Measurements from ENCODE around the gene SLA2.

The SLA2 gene

DNA sequence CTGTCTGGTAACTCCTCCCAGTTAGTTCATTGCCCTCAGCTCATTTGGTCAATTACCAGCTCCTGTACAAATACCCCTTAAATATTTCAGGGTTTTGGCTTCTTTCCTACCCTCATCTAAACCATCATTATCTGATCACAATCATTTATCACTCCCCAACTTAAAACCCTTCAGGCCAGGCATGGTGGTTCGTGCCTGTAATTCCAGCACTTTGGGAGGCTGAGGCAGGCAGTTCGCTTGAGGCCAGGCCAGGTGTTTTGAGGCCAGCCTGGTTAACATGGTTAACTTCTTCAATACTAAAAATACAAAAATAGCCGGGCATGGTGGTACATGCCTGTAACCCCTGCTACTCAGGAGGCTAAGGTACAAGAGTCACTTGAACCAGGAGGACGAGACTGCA is 63.2 kb downstream of the SLA2 start:
- no peak for DNase-seq (ENCODE audit: insufficient read length, low spot score)
- no peak for TF ChIP-seq POLR2A (IDR thresholded peaks at IDR 0.05; ENCODE audit: low read depth, low read length)
- TF ChIP-seq POLR2AphosphoS5 (IDR thresholded peaks at IDR 0.05; ENCODE audit: low read depth, low read length): no peak
- TF ChIP-seq POU2F2 (IDR thresholded peaks at IDR 0.05; ENCODE audit: low read depth, low read length): no peak
- no peak for TF ChIP-seq TAF1 (IDR thresholded peaks at IDR 0.05; ENCODE audit: low read depth, low read length)
- TF ChIP-seq PAX5 (IDR thresholded peaks at IDR 0.05; ENCODE audit: insufficient read depth, low read length, severe bottlenecking): no peak
- TF ChIP-seq SPI1 (IDR thresholded peaks at IDR 0.05; ENCODE audit: low read depth, low read length): no peak

GRCh38 chr20:36582322-36582721 is 63.7 kb downstream of the SLA2 start:
- no peak for TF ChIP-seq SPI1 (IDR thresholded peaks at IDR 0.05; ENCODE audit: low read depth, low read length)
- no peak for TF ChIP-seq PAX5 (IDR thresholded peaks at IDR 0.05; ENCODE audit: insufficient read depth, low read length, severe bottlenecking)
- peak; percentile 51; the same call in 1 of the 2 replicates for TF ChIP-seq POLR2AphosphoS5 (IDR thresholded peaks at IDR 0.05; ENCODE audit: low read depth, low read length)
- 0 out of 2 replicates have a peak, but pooled peaks have one; percentile 30 for TF ChIP-seq POLR2A (IDR thresholded peaks at IDR 0.05; ENCODE audit: low read depth, low read length)
- no peak for TF ChIP-seq POU2F2 (IDR thresholded peaks at IDR 0.05; ENCODE audit: low read depth, low read length)
- TF ChIP-seq TAF1 (IDR thresholded peaks at IDR 0.05; ENCODE audit: low read depth, low read length): no peak
- no peak for FAIRE-seq
- no peak for DNase-seq (ENCODE audit: insufficient read length, low spot score)

More for the DNA sequence above, 63.2 kb downstream of the SLA2 start:
- FAIRE-seq: no peak

GRCh38 chr20:36579996-36580545 is 65.9 kb downstream of the SLA2 start:
- TF ChIP-seq POLR2A (IDR thresholded peaks at IDR 0.05; ENCODE audit: low read depth, low read length) (no peak), SPI1 (IDR thresholded peaks at IDR 0.05; ENCODE audit: low read depth, low read length) (no peak), POU2F2 (IDR thresholded peaks at IDR 0.05; ENCODE audit: low read depth, low read length) (no peak), POLR2AphosphoS5 (IDR thresholded peaks at IDR 0.05; ENCODE audit: low read depth, low read length) (no peak), PAX5 (IDR thresholded peaks at IDR 0.05; ENCODE audit: insufficient read depth, low read length, severe bottlenecking) (no peak), TAF1 (IDR thresholded peaks at IDR 0.05; ENCODE audit: low read depth, low read length) (no peak)
- FAIRE-seq: no peak
- no peak for DNase-seq (ENCODE audit: insufficient read length, low spot score)

- FAIRE-seq (no peak), DNase-seq (ENCODE audit: insufficient read length, low spot score) (no peak)
- TF ChIP-seq TAF1 (IDR thresholded peaks at IDR 0.05; ENCODE audit: low read depth, low read length) (no peak), POLR2A (IDR thresholded peaks at IDR 0.05; ENCODE audit: low read depth, low read length) (peak; percentile 63; the same call in 1 of the 2 replicates)
Observed at GRCh38 chr20:36578356-36579041, 67.5 kb downstream of the SLA2 start.

DNA sequence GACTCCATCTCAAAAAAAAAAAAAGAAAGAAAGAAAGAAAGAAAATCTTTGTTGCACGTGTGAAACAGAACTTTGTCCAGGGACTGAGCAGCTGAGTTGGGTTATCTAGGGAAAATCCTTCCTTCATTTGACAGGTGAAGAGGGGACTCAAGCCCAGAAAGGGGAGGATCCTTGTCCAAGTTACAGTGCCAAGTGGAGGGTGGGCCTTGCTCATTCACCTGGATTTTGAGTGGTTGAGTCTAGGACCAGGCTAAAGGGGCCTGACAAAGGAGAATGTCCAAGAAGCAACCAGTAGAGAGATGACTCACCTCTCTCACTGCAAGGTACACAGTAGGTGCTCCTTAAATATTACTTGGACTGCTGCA is 69.9 kb downstream of the SLA2 start:
- FAIRE-seq (no peak), DNase-seq (ENCODE audit: insufficient read length, low spot score) (no peak)
- TF ChIP-seq SPI1 (IDR thresholded peaks at IDR 0.05; ENCODE audit: low read depth, low read length) (no peak), POLR2AphosphoS5 (IDR thresholded peaks at IDR 0.05; ENCODE audit: low read depth, low read length) (no peak), PAX5 (IDR thresholded peaks at IDR 0.05; ENCODE audit: insufficient read depth, low read length, severe bottlenecking) (no peak), TAF1 (IDR thresholded peaks at IDR 0.05; ENCODE audit: low read depth, low read length) (no peak)

DNA sequence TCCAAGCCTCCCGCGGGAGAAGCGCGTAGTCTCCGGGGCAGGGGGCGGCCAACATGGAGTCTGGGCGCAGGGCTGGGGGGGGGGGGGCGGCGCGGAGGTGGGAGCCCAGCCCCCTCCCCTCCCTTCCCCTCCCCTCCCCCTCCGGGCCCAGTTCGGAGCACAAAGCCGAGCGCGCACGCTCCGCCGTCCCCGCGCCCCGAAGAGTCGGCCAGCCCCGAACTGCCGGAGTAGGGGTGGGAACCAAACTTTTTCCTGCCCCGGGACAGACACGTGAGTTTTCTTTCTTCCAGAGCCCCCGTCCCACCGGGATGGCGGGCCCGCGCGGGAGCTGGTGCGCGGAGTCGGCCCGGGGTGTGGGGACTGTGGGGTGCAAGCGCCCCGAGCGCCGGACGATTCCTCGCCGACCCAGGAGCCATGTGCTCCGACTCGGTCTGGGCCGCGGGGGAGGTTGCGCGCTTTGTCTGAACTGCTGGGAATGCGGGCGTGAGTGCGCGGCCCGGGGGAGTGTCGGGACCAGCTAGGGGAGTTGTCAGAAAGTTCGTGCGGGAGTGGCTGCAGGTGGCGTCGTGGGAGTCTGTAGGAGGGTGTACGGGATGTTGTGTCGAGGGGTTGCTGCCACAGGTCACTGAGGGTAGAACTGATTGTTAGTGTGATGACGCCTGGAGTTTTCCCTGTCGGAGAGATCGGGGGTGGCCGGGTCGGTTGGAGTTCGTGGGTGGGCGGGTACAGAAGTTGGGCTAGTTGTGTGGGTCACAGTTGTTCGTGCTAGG is 71.4 kb downstream of the SLA2 start:
- peak; percentile 80 for FAIRE-seq
- TF ChIP-seq SPI1 (IDR thresholded peaks at IDR 0.05; ENCODE audit: low read depth, low read length) (no peak), TAF1 (IDR thresholded peaks at IDR 0.05; ENCODE audit: low read depth, low read length) (peak; percentile 22; the same call in 1 of the 2 replicates), POLR2A (IDR thresholded peaks at IDR 0.05; ENCODE audit: low read depth, low read length) (peak; percentile 16; the same call in 1 of the 2 replicates)
- DNase-seq (ENCODE audit: insufficient read length, low spot score): peak; percentile 54

DNA sequence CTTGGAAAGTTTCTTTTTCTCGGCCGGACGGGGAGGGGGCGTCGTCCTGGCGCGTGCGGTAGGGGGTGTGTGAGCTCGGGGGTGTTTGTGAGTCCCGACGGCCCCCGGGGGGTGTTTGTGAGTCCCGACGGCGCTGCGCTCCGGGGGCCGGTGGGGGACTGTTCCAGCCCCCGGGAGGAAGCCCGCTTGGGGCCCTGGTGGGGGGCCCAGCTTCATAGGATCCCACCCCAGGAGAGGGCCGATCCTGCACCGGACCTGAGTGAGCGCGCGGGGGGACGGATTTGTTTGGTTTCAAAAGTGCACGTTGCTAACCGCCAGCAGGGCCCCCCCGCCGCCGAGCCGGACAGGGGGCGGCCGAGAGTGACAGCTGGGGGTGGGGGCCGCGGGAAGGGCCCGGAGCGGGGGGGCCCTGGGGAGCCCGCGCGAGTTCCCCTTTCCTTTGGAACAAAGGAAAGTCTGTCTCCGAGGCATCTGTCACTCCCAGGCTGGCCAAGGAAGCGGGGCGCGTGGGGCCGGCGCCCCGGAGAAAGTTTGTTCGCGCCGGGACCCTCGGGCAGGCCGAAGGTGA is 72.1 kb downstream of the SLA2 start:
- no peak for FAIRE-seq
- TF ChIP-seq POLR2A (IDR thresholded peaks at IDR 0.05; ENCODE audit: low read depth, low read length) (no peak), TAF1 (IDR thresholded peaks at IDR 0.05; ENCODE audit: low read depth, low read length) (no peak), POU2F2 (IDR thresholded peaks at IDR 0.05; ENCODE audit: low read depth, low read length) (no peak), POLR2AphosphoS5 (IDR thresholded peaks at IDR 0.05; ENCODE audit: low read depth, low read length) (peak; percentile 28; the same call in 1 of the 2 replicates), SPI1 (IDR thresholded peaks at IDR 0.05; ENCODE audit: low read depth, low read length) (peak; percentile 43; the same call in 1 of the 2 replicates), PAX5 (IDR thresholded peaks at IDR 0.05; ENCODE audit: insufficient read depth, low read length, severe bottlenecking) (no peak)
- DNase-seq (ENCODE audit: insufficient read length, low spot score): no peak

DNA sequence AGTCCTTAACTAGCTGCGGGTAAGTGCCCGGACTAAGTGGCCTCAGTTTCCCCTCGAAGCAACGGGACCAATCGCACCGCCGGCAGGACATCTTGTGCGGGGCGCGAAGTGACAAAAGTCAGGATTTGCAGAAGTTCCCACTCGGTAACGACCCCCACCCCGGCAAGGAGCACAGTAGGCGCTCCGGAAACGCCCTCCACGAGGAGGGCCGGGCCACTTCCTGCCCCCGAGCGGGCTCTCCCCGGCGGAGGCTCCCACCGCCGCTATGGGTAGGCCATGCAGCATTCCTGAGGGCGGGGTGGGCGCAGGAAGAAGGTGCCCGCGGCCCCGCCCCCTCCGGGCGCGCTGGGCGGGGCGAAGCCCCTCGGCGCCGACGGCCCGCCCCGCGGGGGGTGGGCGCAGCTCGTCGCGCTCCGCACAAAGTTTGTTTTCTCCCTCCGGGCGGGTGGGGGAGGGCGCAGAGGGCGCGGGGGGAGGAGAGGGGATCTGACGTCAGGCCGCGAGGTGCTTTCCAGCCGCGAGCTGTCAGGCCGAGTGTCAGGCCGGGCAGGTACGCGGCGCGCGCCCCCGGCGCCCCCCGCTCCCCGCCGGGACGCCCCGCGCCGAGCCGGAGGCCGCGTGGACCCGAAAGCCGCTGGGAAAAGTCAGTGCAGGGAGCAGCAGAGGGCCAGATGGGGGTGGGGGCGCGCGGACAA is 72.7 kb downstream of the SLA2 start, which contains the start of gene TGIF2:
Gene TGIF2 (plus strand): TSS at position 495 of the 695 bp plus-strand sequence. CDS start 5,178 bp downstream, outside the sequence.
- DNase-seq (ENCODE audit: insufficient read length, low spot score): peak; percentile 97
- TF ChIP-seq PAX5 (IDR thresholded peaks at IDR 0.05; ENCODE audit: insufficient read depth, low read length, severe bottlenecking): no peak
- peak; percentile 30; the same call in 1 of the 2 replicates for TF ChIP-seq TAF1 (IDR thresholded peaks at IDR 0.05; ENCODE audit: low read depth, low read length)
- peak; percentile 23; the same call in 1 of the 2 replicates for TF ChIP-seq SPI1 (IDR thresholded peaks at IDR 0.05; ENCODE audit: low read depth, low read length)
- TF ChIP-seq POLR2A (IDR thresholded peaks at IDR 0.05; ENCODE audit: low read depth, low read length): peak; percentile 65
- TF ChIP-seq POU2F2 (IDR thresholded peaks at IDR 0.05; ENCODE audit: low read depth, low read length): 0 out of 2 replicates have a peak, but pooled peaks have one; percentile 8
- TF ChIP-seq POLR2AphosphoS5 (IDR thresholded peaks at IDR 0.05; ENCODE audit: low read depth, low read length): peak; percentile 57; the same call in 1 of the 2 replicates
- FAIRE-seq: peak; percentile 90
